Fibroblast of lung (primary cell): ENCODE results near the gene DIO3. TPM values are rescaled to one million over a fixed set of nuclear protein-coding genes. Genes with fewer than 3 reads are reported as not detected.

ENCODE experiments used
- DNase-seq, 2 donors: peaks; one replicate each; pipeline versions ENCODE4 v3.0.0 to v3.0.0-alpha.2; 2010; ENCODE audit warnings: low read depth in 2 of 2
- H2AFZ ChIP-seq: 2 replicates; pipeline ENCODE4 v1.5.1; 2012; ENCODE audit warnings: low read length, control low read depth, inconsistent platforms
- H3K27ac ChIP-seq: 2 replicates; pipeline ENCODE4 v1.5.1; 2011; ENCODE audit warnings: low read length, control low read depth; ENCODE audit not compliant: insufficient read depth
- H3K27me3 ChIP-seq: 2 replicates; pipeline ENCODE4 v1.5.1; 2011; ENCODE audit warnings: mild to moderate bottlenecking, low read length; ENCODE audit not compliant: control insufficient read depth, insufficient read depth
- H3K36me3 ChIP-seq: 2 replicates; pipeline ENCODE4 v1.5.1; 2011; ENCODE audit warnings: low read length; ENCODE audit not compliant: control insufficient read depth, insufficient read depth
- H3K4me1 ChIP-seq: 2 replicates; pipeline ENCODE4 v1.5.1; 2011; ENCODE audit warnings: low read length; ENCODE audit not compliant: control insufficient read depth, insufficient read depth; ENCODE audit errors: extremely low read depth
- H3K4me2 ChIP-seq: 2 replicates; pipeline ENCODE4 v1.5.1; 2011; ENCODE audit warnings: low read length, control low read depth; ENCODE audit not compliant: insufficient read depth; ENCODE audit errors: extremely low read depth
- H3K4me3 ChIP-seq, 4 experiments: fragments of 200-600 bp in 1 of 4; sonication (generic) in 1 of 4; replicated peaks in 1 of 4; 2 replicates each; pipeline ENCODE4 v1.5.1; 2011 to 2016; ENCODE audit warnings: low read length in 4 of 4, low read depth in 3 of 4, mild to moderate bottlenecking in 3 of 4, control low read depth in 2 of 4, inconsistent platforms in 1 of 4, mixed read lengths in 1 of 4; ENCODE audit not compliant: insufficient read depth in 1 of 4; ENCODE audit errors: control extremely low read depth in 1 of 4
- H3K79me2 ChIP-seq: 2 replicates; pipeline ENCODE4 v1.5.1; 2012; ENCODE audit warnings: mild to moderate bottlenecking, low read length, inconsistent platforms; ENCODE audit not compliant: control insufficient read depth, insufficient read depth
- H3K9ac ChIP-seq: 2 replicates; pipeline ENCODE4 v1.5.1; 2011; ENCODE audit warnings: mild to moderate bottlenecking, low read length, control low read depth; ENCODE audit not compliant: insufficient read depth
- H3K9me3 ChIP-seq: 2 replicates; pipeline ENCODE4 v1.5.1; 2012; ENCODE audit warnings: low read depth, low read length; ENCODE audit not compliant: control insufficient read depth, insufficient read depth
- H4K20me1 ChIP-seq: 2 replicates; pipeline ENCODE4 v1.5.1; 2011; ENCODE audit warnings: low read length; ENCODE audit not compliant: control insufficient read depth, insufficient read depth; ENCODE audit errors: extremely low read depth
- CTCF ChIP-seq, 2 donors: IDR thresholded peaks in 1 of 2; conservative IDR thresholded peaks in 1 of 2; 1 replicate in 1 of 2; 2 replicates in 1 of 2; pipeline ENCODE4 v1.5.1; 2011 to 2012; ENCODE audit warnings: low read length in 2 of 2, control low read depth in 1 of 2, inconsistent platforms in 1 of 2, low read depth in 1 of 2, mild to moderate bottlenecking in 1 of 2
- EZH2 ChIP-seq: IDR thresholded peaks from 2 replicates; pipeline ENCODE4 v1.5.1; 2012; ENCODE audit warnings: low read length, control low read depth, mild to moderate bottlenecking; ENCODE audit errors: missing control alignments
- polyA plus RNA-seq, 2 donors: library from polyadenylated mRNA; depleted of rRNA in 1 of 2; stranded (reverse) in 1 of 2; unstranded in 1 of 2; fragments of >200 nt; gene quantifications; 2 replicates each; pipeline ENCODE4 v1.2.1, GENCODE V29; 2011 to 2012; ENCODE audit warnings: missing spikeins in 1 of 2
- total RNA-seq: library from RNA; depleted of rRNA; stranded (reverse); fragments of >200 nt; gene quantifications from 2 replicates; pipeline ENCODE4 v1.2.1, GENCODE V29; 2014

The DIO3 gene
- total and polyA plus RNA-seq, 2 donors (not counting 1 experiment from before 2014, with no cell fraction given), result 0.17 TPM; not detected in 1

- H2AFZ ChIP-seq, result no peak overlapping the region
- DNase-seq, result no peak
- no peak overlapping the region for H3K27ac ChIP-seq
- TF ChIP-seq CTCF (conservative IDR thresholded peaks at IDR 0.05 in 1 of 2, IDR thresholded peaks at IDR 0.05 in 1 of 2; ENCODE audit: low read depth in 1 of 2, low read length in 2 of 2) (no peak), EZH2 (no peak)
- H3K27me3 ChIP-seq, result no peaks in the 10 kb centered on the region
- no peaks in the 10 kb centered on the region for H3K79me2 ChIP-seq
- no peaks in the 10 kb centered on the region for H4K20me1 ChIP-seq
- H3K4me2 ChIP-seq, result no peak overlapping the region
- H3K36me3 ChIP-seq, result no peaks in the 10 kb centered on the region
- no peak overlapping the region for H3K4me3 ChIP-seq
- H3K9me3 ChIP-seq, result no peaks in the 10 kb centered on the region
- H3K9ac ChIP-seq, result no peak overlapping the region
- H3K4me1 ChIP-seq, result no peaks in the 10 kb centered on the region
These were observed 39.1 kb downstream of the DIO3 start for GRCh38 chr14:101600336-101600890.

GRCh38 chr14:101600891-101601605 is 39.8 kb downstream of the DIO3 start:
- H3K4me2 ChIP-seq, result no peak overlapping the region
- DNase-seq, result no peak
- TF ChIP-seq EZH2 (no peak), CTCF (conservative IDR thresholded peaks at IDR 0.05 in 1 of 2, IDR thresholded peaks at IDR 0.05 in 1 of 2; ENCODE audit: low read depth in 1 of 2, low read length in 2 of 2) (no peak)
- no peak overlapping the region for H3K27ac ChIP-seq
- H2AFZ ChIP-seq, result no peak overlapping the region
- H3K4me3 ChIP-seq, result no peak overlapping the region
- H3K27me3 ChIP-seq, result no peaks in the 10 kb centered on the region
- no peaks in the 10 kb centered on the region for H3K36me3 ChIP-seq
- H3K9ac ChIP-seq, result no peak overlapping the region
- no peaks in the 10 kb centered on the region for H3K9me3 ChIP-seq
- no peaks in the 10 kb centered on the region for H3K79me2 ChIP-seq
- H4K20me1 ChIP-seq, result no peaks in the 10 kb centered on the region
- no peaks in the 10 kb centered on the region for H3K4me1 ChIP-seq

GRCh38 chr14:101601606-101602465 is 40.5 kb downstream of the DIO3 start:
- no peak overlapping the region for H3K9ac ChIP-seq

More at GRCh38 chr14:101601606-101602465, 40.5 kb downstream of the DIO3 start:
- Histone ChIP-seq H3K4me1 (no peaks in the 10 kb centered on the region), H2AFZ (no peak overlapping the region), H3K4me2 (no peak overlapping the region), H3K27ac (no peak overlapping the region), H3K36me3 (no peaks in the 10 kb centered on the region), H3K4me3 (no peak overlapping the region), H3K27me3 (no peaks in the 10 kb centered on the region), H3K9me3 (no peaks in the 10 kb centered on the region), H3K79me2 (no peaks in the 10 kb centered on the region), H4K20me1 (no peaks in the 10 kb centered on the region)
- TF ChIP-seq CTCF (conservative IDR thresholded peaks at IDR 0.05 in 1 of 2, IDR thresholded peaks at IDR 0.05 in 1 of 2; ENCODE audit: low read depth in 1 of 2, low read length in 2 of 2) (no peak), EZH2 (no peak)
- DNase-seq, result no peak
